Astrocyte of the hippocampus (primary cell): ENCODE results near the gene MID1.
"Not testable (repeated sequence)": the region's sequence is repeated elsewhere in the genome, so short reads cannot be mapped to it uniquely, and the experiment has no call there.

Experiments used
- DNase-seq: peaks from one replicate; pipeline ENCODE4 v3.0.0; 2011; ENCODE audit warnings: low read depth, low spot score

Gene MID1

DNA sequence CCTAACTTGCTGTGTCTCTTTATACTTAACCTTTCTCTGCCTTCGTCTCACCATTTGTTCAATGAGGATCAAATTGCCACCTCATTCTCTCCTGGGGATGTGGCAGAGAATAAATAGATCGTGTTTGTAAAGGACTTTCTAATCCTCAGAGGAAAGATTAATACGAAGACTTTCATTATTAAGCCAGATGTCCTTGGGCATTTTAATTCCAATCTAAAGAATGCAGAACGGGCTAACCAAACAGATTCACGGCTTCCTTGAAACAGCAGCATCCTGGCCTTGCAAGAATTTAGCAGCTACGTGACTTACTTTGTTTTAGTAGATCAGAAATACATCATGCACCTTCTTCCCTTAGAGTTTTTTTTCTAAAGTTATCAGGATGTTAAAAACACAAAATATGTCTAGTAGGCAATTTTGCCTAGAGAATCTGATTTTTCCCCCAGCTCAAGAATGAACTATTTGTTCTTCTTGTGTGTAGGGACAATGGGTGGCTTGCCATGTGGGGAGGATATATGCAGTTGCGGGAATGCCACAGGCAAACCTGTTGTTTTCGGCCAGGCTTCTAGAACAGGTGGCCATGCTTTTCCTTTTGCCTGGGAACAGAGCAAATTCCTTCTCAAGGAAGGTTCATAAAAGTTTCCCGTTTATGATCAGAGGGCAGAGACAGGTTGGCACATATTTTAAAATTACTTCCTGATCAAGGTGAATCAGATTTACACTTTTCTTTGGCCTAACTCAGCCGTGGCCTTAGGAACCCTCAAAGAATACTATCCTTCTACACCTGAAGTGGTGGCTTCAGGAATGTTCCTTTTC is 3.0 kb downstream of the MID1 start:
- DNase-seq, result peak; percentile 22

- peak; percentile 78 for DNase-seq
Measured at GRCh38 chrX:10615931-10616774, 4.2 kb downstream of the MID1 start.

DNA sequence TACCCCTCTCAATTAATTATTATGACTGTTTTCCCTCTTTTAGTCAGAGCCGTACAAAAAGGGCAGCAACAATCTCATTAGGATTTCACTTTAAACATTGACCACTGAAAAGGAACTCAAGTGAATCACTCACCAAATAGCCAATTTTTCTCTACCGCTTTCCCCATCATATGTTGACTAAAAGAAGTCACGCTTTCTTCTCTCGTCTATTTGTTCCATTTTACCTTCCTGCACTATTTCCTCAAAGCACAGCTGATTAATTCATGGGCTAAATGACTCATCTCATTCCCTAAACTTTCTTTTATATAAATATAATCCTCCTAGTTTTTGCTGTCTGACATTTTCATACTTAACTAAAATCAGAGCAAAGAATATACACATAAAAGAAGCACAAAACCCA is 8.2 kb downstream of the MID1 start:
- DNase-seq, result peak; percentile 60

GRCh38 chrX:10611441-10612090 is 8.8 kb downstream of the MID1 start:
- no peak for DNase-seq

DNA sequence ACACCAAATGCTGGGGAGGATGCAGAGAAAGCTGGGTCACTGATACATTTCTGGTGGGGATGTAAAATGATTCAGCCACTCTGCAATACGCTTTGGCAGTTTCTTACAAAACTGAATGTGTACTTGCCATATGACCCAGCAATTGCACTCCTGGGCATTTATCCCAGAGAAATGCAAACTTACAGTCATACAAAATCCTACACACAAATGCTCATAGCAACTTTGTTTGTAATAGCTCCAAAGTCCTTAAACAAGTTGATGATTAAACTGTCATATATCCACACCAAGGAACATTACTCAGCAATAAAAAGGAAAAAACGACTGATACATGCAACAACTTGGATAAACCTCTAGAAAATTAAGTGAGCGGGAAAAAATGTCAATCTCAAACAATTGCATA is 12.3 kb downstream of the MID1 start:
- DNase-seq, result no peak

DNA sequence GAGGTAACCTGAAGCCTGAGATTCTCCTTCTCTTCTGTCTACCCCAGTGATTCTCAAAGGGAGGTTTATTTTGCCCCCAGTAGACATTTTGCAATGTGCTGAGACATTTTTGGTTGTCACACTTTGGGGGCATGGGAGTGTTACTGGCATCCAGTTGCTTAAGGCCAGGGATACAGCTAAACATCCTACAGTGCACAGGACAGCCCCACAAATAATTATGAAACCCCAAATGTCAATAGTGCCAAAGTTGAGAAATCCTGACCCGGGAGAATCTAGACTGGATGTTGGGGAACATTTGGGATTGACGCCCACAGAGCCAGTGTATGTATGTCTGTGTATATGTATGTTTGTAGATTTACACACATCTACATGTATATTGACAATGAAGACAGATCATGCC is 13.2 kb downstream of the MID1 start:
- DNase-seq, result no peak

DNA sequence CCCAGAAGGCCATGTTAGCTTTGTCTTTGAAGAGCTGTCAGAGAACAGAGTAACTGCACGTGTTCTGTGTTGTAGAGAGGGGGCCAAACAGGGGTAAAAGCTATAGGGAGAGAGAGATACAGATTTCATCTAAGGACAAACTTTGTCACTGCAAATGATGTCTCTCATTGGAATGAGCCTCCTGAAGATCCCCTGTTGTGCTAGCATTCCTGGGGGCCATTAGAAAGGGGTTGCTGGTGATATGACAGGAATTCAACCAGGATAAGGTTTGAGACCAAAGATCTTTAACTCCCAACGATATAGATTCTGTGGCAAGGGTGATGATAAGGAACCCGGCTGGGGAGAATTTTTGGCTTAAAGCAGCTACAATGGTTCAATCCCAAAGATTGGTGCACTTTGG is 16.8 kb downstream of the MID1 start:
- no peak for DNase-seq

- no peak for DNase-seq
Measured at GRCh38 chrX:10602646-10603045, 17.7 kb downstream of the MID1 start.

DNA sequence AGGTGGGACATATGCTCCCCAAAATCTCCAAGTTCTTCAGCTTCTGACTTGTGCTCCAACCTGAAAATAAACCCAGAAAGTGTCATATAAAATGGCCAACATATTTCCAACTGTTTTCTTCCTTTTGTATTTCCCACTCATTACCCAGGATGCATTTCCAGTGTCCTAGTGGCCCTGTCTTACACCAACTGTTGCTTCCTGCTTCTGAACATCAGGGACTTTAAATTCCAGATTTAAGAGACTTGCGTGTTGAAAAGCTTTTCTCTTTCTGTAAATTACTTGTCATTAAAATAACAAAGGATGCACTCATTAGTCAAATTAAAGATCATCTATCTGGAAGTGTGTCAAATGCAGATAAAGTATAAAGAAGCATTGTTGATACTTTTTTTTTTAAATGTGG is 19.9 kb downstream of the MID1 start:
- DNase-seq, result no peak

- DNase-seq, result peak; percentile 41
Measured at GRCh38 chrX:10598540-10598939, 21.8 kb downstream of the MID1 start.

DNA sequence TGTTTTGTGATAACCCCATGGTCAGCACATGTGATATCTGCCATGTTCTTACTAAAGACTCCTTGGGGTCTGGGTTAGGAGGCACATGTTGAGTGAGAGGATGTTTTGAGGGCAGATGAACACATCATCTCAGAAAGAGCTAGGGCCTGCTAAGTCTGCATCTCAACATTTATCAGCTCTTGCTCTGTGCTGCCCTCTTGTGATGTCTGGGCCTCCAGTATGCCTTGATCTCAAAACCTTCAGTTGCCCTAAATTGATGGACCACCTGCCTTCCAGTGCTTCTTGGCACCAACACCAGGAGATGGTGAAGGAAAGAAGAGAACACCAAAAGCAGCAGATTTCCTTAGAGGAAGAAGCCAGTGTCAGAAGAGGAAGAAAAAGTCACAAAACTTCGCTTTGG is 22.5 kb downstream of the MID1 start:
- DNase-seq, result peak; percentile 31

DNA sequence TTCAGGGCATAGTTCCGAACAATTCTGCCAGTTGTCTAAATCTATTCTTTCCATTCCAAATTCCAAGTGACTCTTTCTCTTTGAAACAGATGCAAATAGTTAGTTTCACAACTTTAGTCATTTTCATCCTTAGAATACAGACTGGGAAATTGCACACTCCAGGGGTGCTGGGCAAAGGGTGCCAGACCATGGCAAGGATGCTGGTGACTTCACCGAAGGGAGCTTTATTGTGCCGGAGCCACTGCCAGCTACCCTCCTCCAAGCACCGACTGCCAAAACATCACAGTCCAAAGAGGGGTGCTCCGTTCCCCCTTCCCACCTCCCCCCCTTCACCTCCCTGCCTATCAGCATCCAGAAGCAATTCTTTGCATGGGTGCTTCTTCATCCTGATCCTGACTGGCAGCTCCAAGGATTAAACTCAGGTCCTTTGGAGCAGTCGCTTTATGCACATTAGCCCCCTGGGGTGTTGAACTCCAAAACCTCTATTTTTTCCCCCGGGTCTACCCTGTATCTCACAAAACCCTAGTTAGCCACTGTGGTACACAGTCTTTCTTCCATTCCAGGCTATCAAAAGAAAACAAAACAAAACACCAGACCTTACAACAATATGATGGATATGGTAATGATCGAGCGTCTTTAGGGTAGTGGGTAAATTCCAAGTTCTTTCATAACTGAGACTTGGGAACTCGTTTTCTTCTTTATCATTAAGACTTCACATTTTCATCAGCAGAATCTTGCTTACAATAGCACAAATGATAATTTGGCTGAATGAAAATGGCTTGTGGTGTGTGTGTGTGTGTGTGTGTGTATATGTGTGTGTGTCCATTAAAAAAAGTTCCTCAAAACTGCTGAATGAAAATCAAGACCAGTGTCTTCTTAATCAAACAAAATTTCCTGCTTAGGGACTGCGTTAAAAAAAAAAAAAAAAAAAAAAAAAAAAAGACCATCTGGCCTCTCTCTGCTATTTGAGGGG is 28.7 kb downstream of the MID1 start:
- DNase-seq, result peak; percentile 46

DNA sequence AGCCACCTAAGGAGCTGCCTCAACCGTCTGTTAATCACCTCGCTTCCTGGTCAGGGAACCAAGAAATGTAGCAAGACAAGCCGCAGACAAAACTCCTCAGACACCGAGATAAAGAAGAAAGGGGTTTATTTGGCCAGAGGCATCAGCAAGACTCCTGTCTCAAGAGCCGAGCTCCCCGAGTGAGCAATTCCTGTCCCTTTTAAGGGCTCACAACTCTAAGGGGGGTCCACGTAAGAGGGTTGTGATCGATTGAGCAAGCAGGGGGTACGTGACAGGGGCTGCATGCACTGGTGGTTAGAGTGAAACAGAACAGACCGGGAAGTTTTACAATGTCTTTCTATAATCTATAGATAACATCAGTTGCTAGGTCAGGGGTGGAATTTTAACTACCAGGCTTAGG is 30.6 kb downstream of the MID1 start:
- not testable (repeated sequence) for DNase-seq

DNA sequence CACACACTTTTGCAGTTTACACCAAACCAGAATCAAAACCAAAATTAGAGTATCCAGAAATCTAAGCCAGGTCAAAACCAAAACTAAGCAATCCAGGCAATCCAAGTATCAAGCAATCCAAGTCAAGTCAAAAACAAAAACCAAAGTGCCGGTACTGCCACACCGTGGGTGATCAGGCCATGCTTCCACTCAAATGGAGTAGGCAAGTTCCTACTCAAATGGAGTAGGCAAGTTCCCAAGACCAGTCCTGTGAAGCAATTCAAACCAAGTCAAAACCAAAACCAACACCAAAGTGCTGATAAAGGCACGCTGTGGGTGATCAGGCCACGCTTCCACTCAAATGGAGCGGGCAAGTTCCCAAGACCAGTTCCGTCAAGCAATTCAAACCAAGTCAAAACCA is 31.3 kb downstream of the MID1 start:
- no peak for DNase-seq

DNA sequence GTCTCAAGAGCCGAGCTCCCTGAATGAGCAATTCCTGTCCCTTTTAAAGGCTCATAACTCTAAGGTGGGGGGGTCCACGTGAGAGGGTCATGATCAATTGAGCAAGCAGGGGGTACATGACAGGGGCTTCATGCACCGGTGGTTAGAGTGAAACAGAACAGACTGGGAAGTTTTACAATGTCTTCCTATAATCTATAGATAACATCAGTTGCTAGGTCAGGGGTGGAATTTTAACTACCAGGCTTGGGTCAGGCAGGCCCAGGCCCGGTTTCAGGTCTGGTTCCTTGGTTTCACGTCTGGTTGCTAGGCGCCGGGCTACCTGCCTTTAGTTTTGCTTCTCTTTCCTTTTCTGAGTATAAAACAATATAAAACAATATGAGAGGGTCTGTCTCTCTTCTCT is 35.5 kb downstream of the MID1 start:
- not testable (repeated sequence) for DNase-seq

DNA sequence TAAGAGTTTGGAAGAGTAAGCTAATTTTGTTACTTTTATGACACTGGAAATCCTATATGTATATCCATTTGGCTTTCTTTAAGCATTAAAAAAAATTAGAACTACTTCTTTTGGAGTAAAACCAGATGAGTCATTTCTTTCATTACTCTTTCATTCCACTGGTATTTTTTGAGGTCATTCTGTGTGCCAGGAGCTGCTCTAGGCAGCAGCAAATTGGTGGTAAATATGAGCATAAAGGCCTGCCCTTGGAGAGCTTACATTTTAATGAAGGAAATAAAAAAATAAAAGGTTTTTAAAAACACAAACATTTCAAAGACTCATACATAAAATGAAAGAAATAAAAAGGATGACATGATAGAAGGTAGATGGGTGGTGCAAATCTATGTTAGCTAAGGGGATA is 37.4 kb downstream of the MID1 start:
- DNase-seq, result peak; percentile 20

DNA sequence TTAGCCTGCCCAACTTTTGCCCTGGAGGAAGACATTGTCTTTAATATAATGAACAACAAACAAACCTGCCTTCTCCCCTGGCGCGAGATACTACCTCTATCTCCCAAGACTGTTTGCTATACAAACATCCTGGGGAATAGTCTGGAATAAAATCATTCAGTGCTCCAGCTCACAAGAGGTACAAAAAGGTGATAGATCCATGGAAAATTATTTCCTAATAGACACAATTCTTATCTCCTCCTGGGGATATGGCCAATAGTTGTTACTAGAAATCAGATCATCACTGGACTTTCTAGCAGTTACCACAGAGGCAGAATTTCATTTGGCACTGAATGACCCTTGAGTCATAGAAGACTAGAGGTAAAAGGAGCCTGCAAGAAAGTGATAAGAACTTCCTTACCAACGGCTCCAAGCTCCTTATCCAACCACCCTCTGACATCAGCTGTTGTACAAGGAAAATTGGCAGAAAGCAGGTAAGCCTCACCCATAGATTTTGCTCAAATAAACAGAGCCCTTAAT is 38.1 kb downstream of the MID1 start:
- DNase-seq, result peak; percentile 20

GRCh38 chrX:10579112-10580011 is 41.0 kb downstream of the MID1 start:
- peak; percentile 54 for DNase-seq

GRCh38 chrX:10578527-10578926 is 41.9 kb downstream of the MID1 start:
- no peak for DNase-seq

- DNase-seq, result no peak
Measured at GRCh38 chrX:10577853-10578252, 42.5 kb downstream of the MID1 start.
